OCI-LY3 (cell line): ENCODE results near the gene GRK3.
"Not testable (repeated sequence)": the region's sequence is repeated elsewhere in the genome, so short reads cannot be mapped to it uniquely, and the experiment has no call there.

Source experiments
- H2AFZ ChIP-seq: fragments of 200-600, 300-600 bp; shearing (Covaris generic); 2 replicates; pipeline ENCODE4 v1.6.0; 2014; ENCODE audit warnings: antibody characterized with exemption, low read depth, low read length
- H3K27ac ChIP-seq: fragments of 200-600, 300-600 bp; sonication (generic); 2 replicates; pipeline ENCODE4 v1.5.1; 2014; ENCODE audit warnings: mild to moderate bottlenecking, low read length, moderate library complexity, mixed read lengths
- H3K27me3 ChIP-seq: fragments of 200-600, 300-600 bp; sonication (generic); 2 replicates; pipeline ENCODE4 v1.6.1; 2014; ENCODE audit warnings: low read depth, low read length, mixed read lengths
- H3K36me3 ChIP-seq: fragments of 200-600, 300-600 bp; sonication (generic); replicated peaks from 2 replicates; pipeline ENCODE3; 2014; ENCODE audit warnings: low read depth, low read length, mixed read lengths
- H3K4me1 ChIP-seq: fragments of 300-600, 200-600 bp; sonication (generic); 2 replicates; pipeline ENCODE4 v1.6.1; 2014; ENCODE audit warnings: low read length, mixed read lengths
- H3K4me2 ChIP-seq: fragments of 200-600, 300-600 bp; sonication (generic); 2 replicates; pipeline ENCODE4 v1.6.1; 2014; ENCODE audit warnings: low read length, mixed read lengths
- H3K4me3 ChIP-seq: fragments of 300-600, 200-600 bp; sonication (generic); 2 replicates; pipeline ENCODE4 v1.5.1; 2014; ENCODE audit warnings: antibody characterized with exemption, mild to moderate bottlenecking, low read length, moderate library complexity
- H3K79me2 ChIP-seq: fragments of 300-600, 200-600 bp; shearing (Covaris generic); 2 replicates; pipeline ENCODE4 v1.6.1; 2014; ENCODE audit warnings: mild to moderate bottlenecking, low read length, mixed read lengths
- H3K9ac ChIP-seq: fragments of 300-600, 200-600 bp; shearing (Covaris generic); 2 replicates; pipeline ENCODE4 v1.6.0; 2014; ENCODE audit warnings: mild to moderate bottlenecking, low read length, moderate library complexity
- H3K9me3 ChIP-seq: fragments of 200-600, 300-600 bp; shearing (Covaris generic); 2 replicates; pipeline ENCODE4 v1.6.1; 2014; ENCODE audit warnings: low read length, mixed read lengths; ENCODE audit not compliant: insufficient read depth
- H4K20me1 ChIP-seq: fragments of 200-600, 300-600 bp; sonication (generic); 2 replicates; pipeline ENCODE4 v1.6.1; 2016; ENCODE audit warnings: low read length, mixed read lengths; ENCODE audit not compliant: insufficient read depth
- CTCF ChIP-seq: fragments of 200-600, 300-600 bp; sonication (generic); IDR thresholded peaks from 2 replicates; pipeline ENCODE4 v1.5.1; 2014; ENCODE audit warnings: antibody characterized with exemption, low read length, low read depth
- EZH2phosphoT487 ChIP-seq: fragments of 200-600 bp; shearing (Covaris generic); IDR thresholded peaks from 2 replicates; pipeline ENCODE4 v1.6.1; 2018; ENCODE audit warnings: antibody characterized with exemption, mixed run types, low read depth

GRK3 gene

GRCh38 chr22:25567251-25567675, 2.8 kb downstream of the GRK3 start:
- H3K36me3 ChIP-seq = peaks cover 29% of the 10 kb centered on the region
- peaks cover 54% of the 10 kb centered on the region for H4K20me1 ChIP-seq
- H3K9ac ChIP-seq = peak overlapping the region; percentile 89
- TF ChIP-seq EZH2phosphoT487 (no peak), CTCF (peak; percentile 54)
- no peak overlapping the region for H2AFZ ChIP-seq
- H3K4me1 ChIP-seq = peaks cover 50% of the 10 kb centered on the region
- peak overlapping the region; percentile 81 for H3K27ac ChIP-seq
- H3K79me2 ChIP-seq = peaks cover 78% of the 10 kb centered on the region
- no peaks in the 10 kb centered on the region for H3K9me3 ChIP-seq
- peak overlapping the region; percentile 93 for H3K4me3 ChIP-seq
- H3K4me2 ChIP-seq = peak overlapping the region; percentile 76
- no peaks in the 10 kb centered on the region for H3K27me3 ChIP-seq

- Histone ChIP-seq H3K27ac (peak overlapping the region; percentile 81), H3K4me1 (peaks cover 50% of the 10 kb centered on the region), H3K79me2 (peaks cover 86% of the 10 kb centered on the region), H3K4me3 (peak overlapping the region; percentile 93; the same call in 1 of the 2 replicates), H3K9ac (peak overlapping the region; percentile 89; the same call in 1 of the 2 replicates), H4K20me1 (peaks cover 62% of the 10 kb centered on the region), H3K36me3 (peaks cover 29% of the 10 kb centered on the region), H3K4me2 (peak overlapping the region; percentile 76)
- not testable (repeated sequence) for H3K9me3 ChIP-seq, H3K27me3 ChIP-seq, H2AFZ ChIP-seq
Observed at GRCh38 chr22:25568066-25568465, 3.6 kb downstream of the GRK3 start.

GRCh38 chr22:25569361-25569760, 4.9 kb downstream of the GRK3 start:
- H4K20me1 ChIP-seq = peaks cover 75% of the 10 kb centered on the region
- peaks cover 99% of the 10 kb centered on the region for H3K79me2 ChIP-seq

GRCh38 chr22:25569983-25570382, 5.5 kb downstream of the GRK3 start:
- H4K20me1 ChIP-seq = peaks cover 81% of the 10 kb centered on the region
- no peak overlapping the region for H3K4me2 ChIP-seq
- no peak overlapping the region for H3K4me3 ChIP-seq
- H3K9ac ChIP-seq = no peak overlapping the region
- H3K9me3 ChIP-seq = no peaks in the 10 kb centered on the region
- H3K36me3 ChIP-seq = peaks cover 38% of the 10 kb centered on the region
- H3K27ac ChIP-seq = no peak overlapping the region
- H3K4me1 ChIP-seq = peaks cover 55% of the 10 kb centered on the region
- peaks cover 100% of the 10 kb centered on the region for H3K79me2 ChIP-seq
- H3K27me3 ChIP-seq = no peaks in the 10 kb centered on the region
- TF ChIP-seq EZH2phosphoT487 = no peak
- no peak for TF ChIP-seq CTCF
- H2AFZ ChIP-seq = no peak overlapping the region

More at GRCh38 chr22:25569361-25569760, 4.9 kb downstream of the GRK3 start:
- no peaks in the 10 kb centered on the region for H3K9me3 ChIP-seq
- no peak for TF ChIP-seq EZH2phosphoT487
- no peak for TF ChIP-seq CTCF
- H3K4me1 ChIP-seq = peaks cover 50% of the 10 kb centered on the region
- no peak overlapping the region for H3K4me3 ChIP-seq
- H3K27me3 ChIP-seq = no peaks in the 10 kb centered on the region
- no peak overlapping the region for H3K4me2 ChIP-seq
- peaks cover 34% of the 10 kb centered on the region for H3K36me3 ChIP-seq
- no peak overlapping the region for H3K9ac ChIP-seq
- no peak overlapping the region for H3K27ac ChIP-seq
- no peak overlapping the region for H2AFZ ChIP-seq

- Histone ChIP-seq H2AFZ (no peak overlapping the region), H3K4me1 (peaks cover 60% of the 10 kb centered on the region), H3K4me2 (no peak overlapping the region), H3K27me3 (no peaks in the 10 kb centered on the region), H3K36me3 (peaks cover 38% of the 10 kb centered on the region), H3K79me2 (peaks cover 100% of the 10 kb centered on the region), H3K27ac (no peak overlapping the region), H3K9me3 (no peaks in the 10 kb centered on the region), H3K4me3 (no peak overlapping the region), H4K20me1 (peaks cover 86% of the 10 kb centered on the region), H3K9ac (no peak overlapping the region)
- no peak for TF ChIP-seq EZH2phosphoT487
- no peak for TF ChIP-seq CTCF
Observed at GRCh38 chr22:25570486-25570885, 6.0 kb downstream of the GRK3 start.

DNA sequence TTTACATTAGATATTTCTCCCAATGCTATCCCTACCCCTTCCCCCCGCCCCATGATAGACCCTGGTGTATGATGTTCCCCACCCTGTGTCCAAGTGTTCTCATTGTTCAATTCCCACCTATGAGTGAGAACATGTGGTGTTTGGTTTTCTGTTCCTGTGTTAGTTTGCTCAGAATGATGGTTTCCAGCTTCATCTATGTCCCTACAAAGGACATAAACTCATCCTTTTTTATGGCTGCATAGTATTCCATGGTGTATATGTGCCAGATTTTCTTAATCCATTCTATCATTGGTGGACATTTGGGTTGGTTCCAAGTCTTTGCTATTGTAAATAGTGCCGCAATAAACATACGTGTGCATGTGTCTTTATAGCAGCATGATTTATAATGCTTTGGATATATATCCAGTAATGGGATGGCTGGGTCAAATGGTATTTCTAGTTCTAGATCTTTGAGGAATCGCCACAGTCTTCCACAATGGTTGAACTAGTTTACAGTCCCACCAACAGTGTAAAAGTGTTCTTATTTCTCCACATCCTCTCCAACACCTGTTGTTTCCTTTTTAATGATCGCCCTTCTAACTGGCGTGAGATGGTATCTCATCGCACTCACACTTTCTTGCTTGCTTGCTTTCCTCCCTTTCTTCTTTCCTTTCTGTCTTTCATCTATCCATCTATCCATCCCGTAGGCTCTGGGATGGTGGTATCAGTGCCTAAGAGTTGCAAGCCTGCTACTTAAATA, 7.7 kb downstream of the GRK3 start:
- H3K27me3 ChIP-seq, H3K9me3 ChIP-seq, H2AFZ ChIP-seq, H3K9ac ChIP-seq: not testable (repeated sequence)
- peaks cover 38% of the 10 kb centered on the region for H3K36me3 ChIP-seq
- peak overlapping the region; percentile 61 for H3K4me2 ChIP-seq
- peak overlapping the region; percentile 43 for H3K27ac ChIP-seq
- H3K79me2 ChIP-seq = peaks cover 100% of the 10 kb centered on the region
- peaks cover 57% of the 10 kb centered on the region for H3K4me1 ChIP-seq
- peaks cover 100% of the 10 kb centered on the region for H4K20me1 ChIP-seq
- 0 out of 2 replicates have a peak overlapping the region, but pooled peaks have one; percentile 34 for H3K4me3 ChIP-seq
